ENCODE measurements around the gene PTPRM. TPM values are rescaled to one million over a fixed set of nuclear protein-coding genes. Genes with fewer than 3 reads are reported as not detected.

The PTPRM gene
- total and polyA plus RNA-seq, 4 donors, result 61.1 to 146 (median 87.5) TPM

GRCh38 chr18:7572822-7573221 lies 5.7 kb downstream of the PTPRM start:
- Histone ChIP-seq H3K9ac (ENCODE audit: insufficient read depth in 1 of 2, low read length in 2 of 2) (no peak overlapping the region), H3K9me3 (ENCODE audit: control insufficient read depth in 4 of 4, insufficient read depth in 3 of 4, low read length in 3 of 4) (no peaks in the 10 kb centered on the region), H3K4me1 (ENCODE audit: control insufficient read depth in 5 of 5, insufficient read depth in 5 of 5, low read length in 5 of 5) (peaks cover 0 to 14% (median 8%) of the 10 kb centered on the region in 5 donors), H3K27ac (ENCODE audit: low read depth in 1 of 2, low read length in 1 of 2) (no peak overlapping the region), H3K36me3 (ENCODE audit: control insufficient read depth in 4 of 4, insufficient read depth in 4 of 4, low read length in 4 of 4) (no peaks in the 10 kb centered on the region), H3K4me3 (no peak overlapping the region), H3K27me3 (ENCODE audit: control insufficient read depth in 3 of 3, insufficient read depth in 3 of 3, low read length in 2 of 3) (no peaks in the 10 kb centered on the region)
- TF ChIP-seq, protein P1, sequence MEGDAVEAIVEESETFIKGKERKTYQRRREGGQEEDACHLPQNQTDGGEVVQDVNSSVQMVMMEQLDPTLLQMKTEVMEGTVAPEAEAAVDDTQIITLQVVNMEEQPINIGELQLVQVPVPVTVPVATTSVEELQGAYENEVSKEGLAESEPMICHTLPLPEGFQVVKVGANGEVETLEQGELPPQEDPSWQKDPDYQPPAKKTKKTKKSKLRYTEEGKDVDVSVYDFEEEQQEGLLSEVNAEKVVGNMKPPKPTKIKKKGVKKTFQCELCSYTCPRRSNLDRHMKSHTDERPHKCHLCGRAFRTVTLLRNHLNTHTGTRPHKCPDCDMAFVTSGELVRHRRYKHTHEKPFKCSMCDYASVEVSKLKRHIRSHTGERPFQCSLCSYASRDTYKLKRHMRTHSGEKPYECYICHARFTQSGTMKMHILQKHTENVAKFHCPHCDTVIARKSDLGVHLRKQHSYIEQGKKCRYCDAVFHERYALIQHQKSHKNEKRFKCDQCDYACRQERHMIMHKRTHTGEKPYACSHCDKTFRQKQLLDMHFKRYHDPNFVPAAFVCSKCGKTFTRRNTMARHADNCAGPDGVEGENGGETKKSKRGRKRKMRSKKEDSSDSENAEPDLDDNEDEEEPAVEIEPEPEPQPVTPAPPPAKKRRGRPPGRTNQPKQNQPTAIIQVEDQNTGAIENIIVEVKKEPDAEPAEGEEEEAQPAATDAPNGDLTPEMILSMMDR (IDR thresholded peaks at IDR 0.05; ENCODE audit: control extremely low read depth, extremely low read depth), result no peak
- ATAC-seq (ENCODE audit: insufficient read depth, low FRiP score) (no peak), DNase-seq (no peak)
- WGBS, 2 donors, result 20 to 50% methylated on average over 2 of the region's 2 CpGs

GRCh38 chr18:7575465-7576028 lies 8.4 kb downstream of the PTPRM start:
- no peak overlapping the region for H3K9ac ChIP-seq (ENCODE audit: insufficient read depth in 1 of 2, low read length in 2 of 2)
- DNase-seq (no peak), ATAC-seq (ENCODE audit: insufficient read depth, low FRiP score) (no peak)
- H3K9me3 ChIP-seq (ENCODE audit: control insufficient read depth in 4 of 4, insufficient read depth in 3 of 4, low read length in 3 of 4), result no peaks in the 10 kb centered on the region
- no peak overlapping the region for H3K4me3 ChIP-seq
- TF ChIP-seq, protein P1 (IDR thresholded peaks at IDR 0.05; ENCODE audit: control extremely low read depth, extremely low read depth), result no peak
- no peak overlapping the region for H3K27ac ChIP-seq (ENCODE audit: low read depth in 1 of 2, low read length in 1 of 2)
- no peaks in the 10 kb centered on the region for H3K36me3 ChIP-seq (ENCODE audit: control insufficient read depth in 4 of 4, insufficient read depth in 4 of 4, low read length in 4 of 4)
- peaks cover 0 to 28% (median 4%) of the 10 kb centered on the region in 5 donors for H3K4me1 ChIP-seq (ENCODE audit: control insufficient read depth in 5 of 5, insufficient read depth in 5 of 5, low read length in 5 of 5)
- WGBS, 2 donors, result 85 to 86% methylated on average over 2 of the region's 2 CpGs
- H3K27me3 ChIP-seq (ENCODE audit: control insufficient read depth in 3 of 3, insufficient read depth in 3 of 3, low read length in 2 of 3), result no peaks in the 10 kb centered on the region

DNA sequence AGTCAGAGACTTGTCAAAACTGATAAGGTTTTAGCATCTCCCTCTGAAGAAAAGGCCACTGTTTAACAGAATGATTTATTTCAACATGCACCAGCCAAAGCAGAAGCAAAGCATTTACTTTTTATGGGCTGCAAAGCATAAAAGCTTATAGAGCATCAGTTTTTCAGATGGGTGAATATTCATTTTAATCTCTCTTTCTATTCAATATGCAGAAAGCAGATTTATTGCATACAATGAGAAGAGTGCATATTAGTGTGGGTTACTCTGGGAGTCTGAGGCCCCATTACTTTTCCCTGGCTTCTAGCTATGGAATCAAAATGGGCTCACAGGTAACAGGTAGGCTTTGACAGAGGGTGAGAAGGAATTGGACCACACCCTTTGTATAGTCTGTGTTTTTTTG lies 9.0 kb downstream of the PTPRM start:
- TF ChIP-seq, protein P1 (IDR thresholded peaks at IDR 0.05; ENCODE audit: control extremely low read depth, extremely low read depth), result no peak
- H3K4me3 ChIP-seq, result no peak overlapping the region
- H3K9ac ChIP-seq (ENCODE audit: insufficient read depth in 1 of 2, low read length in 2 of 2), result no peak overlapping the region
- H3K4me1 ChIP-seq (ENCODE audit: control insufficient read depth in 5 of 5, insufficient read depth in 5 of 5, low read length in 5 of 5), result peaks cover 0 to 32% (median 6%) of the 10 kb centered on the region in 5 donors
- no peaks in the 10 kb centered on the region for H3K9me3 ChIP-seq (ENCODE audit: control insufficient read depth in 4 of 4, insufficient read depth in 3 of 4, low read length in 3 of 4)
- H3K27ac ChIP-seq (ENCODE audit: low read depth in 1 of 2, low read length in 1 of 2), result no peak overlapping the region
- H3K36me3 ChIP-seq (ENCODE audit: control insufficient read depth in 4 of 4, insufficient read depth in 4 of 4, low read length in 4 of 4), result no peaks in the 10 kb centered on the region
- no peak for DNase-seq
- H3K27me3 ChIP-seq (ENCODE audit: control insufficient read depth in 3 of 3, insufficient read depth in 3 of 3, low read length in 2 of 3), result no peaks in the 10 kb centered on the region
- no peak for ATAC-seq (ENCODE audit: insufficient read depth, low FRiP score)

GRCh38 chr18:7576685-7577084 lies 9.6 kb downstream of the PTPRM start:
- Histone ChIP-seq H3K36me3 (ENCODE audit: control insufficient read depth in 4 of 4, insufficient read depth in 4 of 4, low read length in 4 of 4) (no peaks in the 10 kb centered on the region), H3K27me3 (ENCODE audit: control insufficient read depth in 3 of 3, insufficient read depth in 3 of 3, low read length in 2 of 3) (no peaks in the 10 kb centered on the region), H3K9me3 (ENCODE audit: control insufficient read depth in 4 of 4, insufficient read depth in 3 of 4, low read length in 3 of 4) (no peaks in the 10 kb centered on the region), H3K27ac (ENCODE audit: low read depth in 1 of 2, low read length in 1 of 2) (no peak overlapping the region), H3K4me1 (ENCODE audit: control insufficient read depth in 5 of 5, insufficient read depth in 5 of 5, low read length in 5 of 5) (peaks cover 0 to 34% (median 6%) of the 10 kb centered on the region in 5 donors), H3K4me3 (no peak overlapping the region), H3K9ac (ENCODE audit: insufficient read depth in 1 of 2, low read length in 2 of 2) (no peak overlapping the region)
- ATAC-seq (ENCODE audit: insufficient read depth, low FRiP score) (no peak), DNase-seq (no peak)
- TF ChIP-seq, protein P1 (IDR thresholded peaks at IDR 0.05; ENCODE audit: control extremely low read depth, extremely low read depth), result no peak

Measured in lung (tissue), 12 donors.